WTC11 (cell line): ENCODE results near the gene AKR1C8. TPM values are rescaled to one million over a fixed set of nuclear protein-coding genes. Genes with fewer than 3 reads are reported as not detected.

Source experiments
- ATAC-seq: fragments of 200-7000 bp; cut with Tn5 transposase; 2 replicates; pipeline ENCODE4 v1.10.0; 2021; ENCODE audit warnings: mild to moderate bottlenecking, moderate library complexity
- CTCF ChIA-PET: fragments of 300-600 bp; sonication (Branson Sonifier 250); formaldehyde crosslinking; loops from one replicate; lab custom pipeline; 2021; ENCODE audit warnings: antibody characterized with exemption; lab: Charles Lee
- POLR2A ChIA-PET: fragments of 350-600 bp; sonication (Branson Sonifier 250); formaldehyde crosslinking; loops from one replicate; lab custom pipeline; 2021; ENCODE audit warnings: antibody characterized with exemption; lab: Charles Lee
- DNase-seq: peaks from one replicate; pipeline ENCODE4 v3.0.0; 2021; ENCODE audit warnings: low spot score
- H3K27ac Mint-ChIP-seq: 2 replicates; pipeline ENCODE4 v1.8.0; 2021; ENCODE audit warnings: mixed read lengths
- H3K27me3 Mint-ChIP-seq: 2 replicates; pipeline ENCODE4 v1.8.0; 2021; ENCODE audit warnings: low read depth, mild to moderate bottlenecking, moderate library complexity, mixed read lengths
- H3K36me3 Mint-ChIP-seq: 2 replicates; pipeline ENCODE4 v1.8.0; 2021; ENCODE audit warnings: mixed read lengths
- H3K4me1 Mint-ChIP-seq: 2 replicates; pipeline ENCODE4 v1.8.0; 2022; ENCODE audit warnings: mixed read lengths
- H3K4me3 Mint-ChIP-seq: 2 replicates; pipeline ENCODE4 v1.8.0; 2021; ENCODE audit warnings: mild to moderate bottlenecking, moderate library complexity, mixed read lengths
- H3K9me3 Mint-ChIP-seq: 2 replicates; pipeline ENCODE4 v1.8.0; 2021; ENCODE audit warnings: mixed read lengths
- ARID4B ChIP-seq: sonication (generic); formaldehyde crosslinking; IDR thresholded peaks from 2 replicates; pipeline ENCODE4 v1.8.0; 2023; ENCODE audit warnings: missing genetic modification reagents, mild to moderate bottlenecking, borderline replicate concordance
- ATF1 ChIP-seq: sonication (generic); formaldehyde crosslinking; IDR thresholded peaks from 2 replicates; pipeline ENCODE4 v1.8.1; 2023; ENCODE audit warnings: mild to moderate bottlenecking, moderate library complexity, missing genetic modification reagents
- ESRRA ChIP-seq: sonication (generic); formaldehyde crosslinking; IDR thresholded peaks from 2 replicates; pipeline ENCODE4 v1.8.1; 2022; ENCODE audit warnings: mild to moderate bottlenecking, missing genetic modification reagents, borderline replicate concordance
- ETV6 ChIP-seq: sonication (generic); formaldehyde crosslinking; IDR thresholded peaks from 2 replicates; pipeline ENCODE4 v1.8.1; 2022; ENCODE audit warnings: mild to moderate bottlenecking, missing genetic modification reagents
- JAZF1 ChIP-seq: fragments of 250-450 bp; sonication (Bioruptor Pico); IDR thresholded peaks from 2 replicates; pipeline ENCODE4 v1.9.0; 2021; ENCODE audit warnings: moderate library complexity, mild to moderate bottlenecking, inconsistent platforms
- MXD4 ChIP-seq: fragments of 250-450 bp; sonication (Bioruptor Pico); IDR thresholded peaks from 2 replicates; pipeline ENCODE4 v1.8.0; 2021; ENCODE audit warnings: mild to moderate bottlenecking, moderate library complexity, borderline replicate concordance
- MYBL2 ChIP-seq: sonication (generic); formaldehyde crosslinking; IDR thresholded peaks from 2 replicates; pipeline ENCODE4 v1.8.1; 2023; ENCODE audit warnings: mild to moderate bottlenecking, moderate library complexity, missing genetic modification reagents
- NR2C2 ChIP-seq: sonication (generic); formaldehyde crosslinking; IDR thresholded peaks from 2 replicates; pipeline ENCODE4 v1.8.0; 2022; ENCODE audit warnings: mild to moderate bottlenecking, missing genetic modification reagents
- PRDM15 ChIP-seq: sonication (generic); formaldehyde crosslinking; IDR thresholded peaks from 2 replicates; pipeline ENCODE4 v1.8.0; 2022; ENCODE audit warnings: missing genetic modification reagents
- RORB ChIP-seq: fragments of 250-450 bp; sonication (Bioruptor Pico); IDR thresholded peaks from 2 replicates; pipeline ENCODE4 v1.9.0; 2021; ENCODE audit warnings: mild to moderate bottlenecking
- SP1 ChIP-seq: sonication (generic); formaldehyde crosslinking; conservative IDR thresholded peaks from 2 replicates; pipeline ENCODE4 v1.8.1; 2022; ENCODE audit warnings: missing genetic modification reagents
- ZBTB21 ChIP-seq: sonication (generic); formaldehyde crosslinking; IDR thresholded peaks from 2 replicates; pipeline ENCODE4 v1.8.1; 2023; ENCODE audit warnings: mild to moderate bottlenecking, missing genetic modification reagents, borderline replicate concordance
- ZNF423 ChIP-seq: fragments of 250-450 bp; sonication (Bioruptor Pico); IDR thresholded peaks from 2 replicates; pipeline ENCODE4 v2.1.2; 2022; ENCODE audit warnings: mild to moderate bottlenecking, moderate library complexity
- ZNF671 ChIP-seq: fragments of 250-450 bp; sonication (Bioruptor Pico); IDR thresholded peaks from 2 replicates; pipeline ENCODE4 v1.8.0; 2021; ENCODE audit warnings: mild to moderate bottlenecking
- total RNA-seq: library from RNA; stranded (reverse); gene quantifications from 3 replicates; pipeline ENCODE4 v1.2.3, GENCODE V29; 2021
- TF ChIP-seq, protein P1 (sequence below): sonication (generic); formaldehyde crosslinking; IDR thresholded peaks from 2 replicates; pipeline ENCODE4 v1.8.1; 2023; ENCODE audit warnings: mild to moderate bottlenecking, missing genetic modification reagents, moderate library complexity
- TF ChIP-seq, protein P2 (sequence below): fragments of 250-450 bp; sonication (Bioruptor Pico); IDR thresholded peaks from 2 replicates; pipeline ENCODE4 v1.9.0; 2021; ENCODE audit warnings: mild to moderate bottlenecking

AKR1C8 gene
- total RNA-seq, 1 experiment from 2014 or later = not detected

GRCh38 chr10:5195727-5196374, 10.9 kb upstream of the AKR1C8 start:
- Mint-ChIP-seq H3K4me1 (peaks cover 6% of the 10 kb centered on the region), H3K27ac (no peak overlapping the region)
- ATAC-seq = no peak

More at GRCh38 chr10:5195727-5196374, 10.9 kb upstream of the AKR1C8 start:
- ChIA-PET POLR2A (no interaction called here), CTCF (no interaction called here)
- H3K27me3 Mint-ChIP-seq = no peaks in the 10 kb centered on the region
- no peaks in the 10 kb centered on the region for H3K36me3 Mint-ChIP-seq
- no peaks in the 10 kb centered on the region for H3K9me3 Mint-ChIP-seq
- no peak for DNase-seq
- TF ChIP-seq SP1 (CRISPR knock-in tag) (no peak), MXD4 (CRISPR knock-in tag) (no peak), RORB (CRISPR knock-in tag) (no peak), ZNF671 (CRISPR knock-in tag) (no peak), ATF1 (CRISPR knock-in tag) (no peak), PRDM15 (no peak), ETV6 (no peak), ZBTB21 (no peak), ESRRA (CRISPR knock-in tag) (no peak), JAZF1 (CRISPR knock-in tag) (no peak), NR2C2 (no peak), MYBL2 (CRISPR knock-in tag) (no peak), ARID4B (no peak), ZNF423 (CRISPR knock-in tag) (no peak)
- TF ChIP-seq, protein P1, sequence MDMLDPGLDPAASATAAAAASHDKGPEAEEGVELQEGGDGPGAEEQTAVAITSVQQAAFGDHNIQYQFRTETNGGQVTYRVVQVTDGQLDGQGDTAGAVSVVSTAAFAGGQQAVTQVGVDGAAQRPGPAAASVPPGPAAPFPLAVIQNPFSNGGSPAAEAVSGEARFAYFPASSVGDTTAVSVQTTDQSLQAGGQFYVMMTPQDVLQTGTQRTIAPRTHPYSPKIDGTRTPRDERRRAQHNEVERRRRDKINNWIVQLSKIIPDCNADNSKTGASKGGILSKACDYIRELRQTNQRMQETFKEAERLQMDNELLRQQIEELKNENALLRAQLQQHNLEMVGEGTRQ (CRISPR knock-in tag) = no peak
- TF ChIP-seq, protein P2, sequence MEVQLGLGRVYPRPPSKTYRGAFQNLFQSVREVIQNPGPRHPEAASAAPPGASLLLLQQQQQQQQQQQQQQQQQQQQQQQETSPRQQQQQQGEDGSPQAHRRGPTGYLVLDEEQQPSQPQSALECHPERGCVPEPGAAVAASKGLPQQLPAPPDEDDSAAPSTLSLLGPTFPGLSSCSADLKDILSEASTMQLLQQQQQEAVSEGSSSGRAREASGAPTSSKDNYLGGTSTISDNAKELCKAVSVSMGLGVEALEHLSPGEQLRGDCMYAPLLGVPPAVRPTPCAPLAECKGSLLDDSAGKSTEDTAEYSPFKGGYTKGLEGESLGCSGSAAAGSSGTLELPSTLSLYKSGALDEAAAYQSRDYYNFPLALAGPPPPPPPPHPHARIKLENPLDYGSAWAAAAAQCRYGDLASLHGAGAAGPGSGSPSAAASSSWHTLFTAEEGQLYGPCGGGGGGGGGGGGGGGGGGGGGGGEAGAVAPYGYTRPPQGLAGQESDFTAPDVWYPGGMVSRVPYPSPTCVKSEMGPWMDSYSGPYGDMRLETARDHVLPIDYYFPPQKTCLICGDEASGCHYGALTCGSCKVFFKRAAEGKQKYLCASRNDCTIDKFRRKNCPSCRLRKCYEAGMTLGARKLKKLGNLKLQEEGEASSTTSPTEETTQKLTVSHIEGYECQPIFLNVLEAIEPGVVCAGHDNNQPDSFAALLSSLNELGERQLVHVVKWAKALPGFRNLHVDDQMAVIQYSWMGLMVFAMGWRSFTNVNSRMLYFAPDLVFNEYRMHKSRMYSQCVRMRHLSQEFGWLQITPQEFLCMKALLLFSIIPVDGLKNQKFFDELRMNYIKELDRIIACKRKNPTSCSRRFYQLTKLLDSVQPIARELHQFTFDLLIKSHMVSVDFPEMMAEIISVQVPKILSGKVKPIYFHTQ (CRISPR knock-in tag) = no peak
- TF ChIP-seq, all 79 proteins: peak for 0
- H3K4me3 Mint-ChIP-seq = no peak overlapping the region
